Measurements from ENCODE around the gene KLHDC8B.
"Not testable (repeated sequence)": the region's sequence is repeated elsewhere in the genome, so short reads cannot be mapped to it uniquely, and the experiment has no call there.

KLHDC8B gene

DNA sequence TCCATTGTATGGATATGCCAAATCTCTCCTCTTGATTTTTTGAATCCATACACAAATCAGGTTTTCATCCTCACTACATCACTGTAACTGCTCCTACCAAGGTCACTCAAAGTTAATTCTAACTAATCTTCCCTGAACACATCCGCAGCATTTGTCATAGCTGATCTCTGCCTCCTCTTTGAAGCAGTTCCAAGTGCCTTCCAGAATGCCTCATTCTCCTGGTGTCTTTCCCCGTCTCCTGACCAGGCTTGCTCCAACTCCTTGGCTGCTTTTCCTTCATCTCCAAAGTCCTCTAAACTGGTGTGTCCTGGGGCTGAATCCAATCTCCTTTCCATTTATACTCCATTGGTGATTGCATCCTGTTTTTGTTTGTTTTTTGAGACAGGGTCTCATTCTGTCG, 26.8 kb downstream of the KLHDC8B start:
- no peak for DNase-seq

DNA sequence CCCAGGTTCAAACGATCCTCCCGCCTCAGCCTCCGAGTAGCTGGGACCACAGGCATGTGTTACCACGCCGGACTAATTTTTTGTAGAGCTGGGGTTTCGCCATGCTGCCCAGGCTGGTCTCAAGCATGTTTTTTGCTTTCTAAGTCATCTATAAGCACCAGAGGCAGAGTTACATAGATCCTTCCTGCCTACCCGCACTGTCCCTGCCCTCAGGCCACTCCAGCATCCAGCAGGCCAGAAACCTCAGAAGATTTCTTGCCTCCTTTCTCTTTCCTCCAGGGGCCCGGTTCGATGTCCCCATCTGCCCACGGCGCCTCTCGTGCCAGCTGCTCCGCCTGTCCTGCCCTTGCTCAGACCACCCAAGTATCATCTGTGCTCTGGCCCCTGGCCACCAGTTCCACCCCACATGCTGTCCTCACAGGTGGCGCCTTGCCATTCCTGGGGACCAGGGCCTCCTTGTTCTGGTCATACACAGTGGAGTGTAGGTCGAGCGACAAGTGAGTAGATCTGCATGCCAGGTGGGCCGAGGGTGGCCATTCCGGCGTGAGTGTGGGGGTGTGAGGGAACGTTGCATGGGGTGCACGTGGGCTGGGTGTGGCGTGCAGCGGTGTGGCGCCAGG, 27.3 kb downstream of the KLHDC8B start:
- no peak for DNase-seq

DNA sequence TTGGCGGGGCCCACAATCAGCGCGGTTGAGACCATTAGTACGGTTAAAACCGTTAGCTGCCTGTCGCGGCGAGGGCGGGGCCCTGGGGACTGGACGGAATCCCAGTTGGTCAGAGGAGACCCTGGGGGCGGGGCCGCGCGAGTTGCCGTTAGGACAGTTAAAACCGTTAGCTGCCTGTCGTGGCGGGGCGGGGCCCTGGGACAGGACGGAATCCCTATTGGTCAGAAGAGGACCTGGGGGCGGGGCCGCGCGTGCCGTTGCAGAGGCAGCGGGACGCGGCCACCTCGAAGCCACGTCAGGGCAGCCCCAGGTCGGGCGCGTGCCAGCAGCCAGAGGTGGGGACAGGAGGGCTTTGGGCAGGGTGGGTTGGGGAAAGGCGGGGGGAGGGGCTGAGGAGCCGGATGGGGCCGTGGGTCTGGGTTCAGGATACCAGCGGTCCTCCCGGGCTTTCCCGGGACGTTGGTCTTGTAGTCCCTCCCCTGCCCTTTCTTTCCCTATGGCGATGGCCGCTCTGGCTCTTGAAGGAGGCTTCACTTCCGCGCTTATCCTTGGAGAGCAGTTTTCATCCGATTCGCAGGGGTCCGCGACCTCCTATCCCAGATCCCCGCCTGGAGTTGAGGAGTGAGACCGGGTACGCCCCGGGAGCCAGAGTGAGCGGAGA, 28.0 kb downstream of the KLHDC8B start:
- DNase-seq: no peak

DNA sequence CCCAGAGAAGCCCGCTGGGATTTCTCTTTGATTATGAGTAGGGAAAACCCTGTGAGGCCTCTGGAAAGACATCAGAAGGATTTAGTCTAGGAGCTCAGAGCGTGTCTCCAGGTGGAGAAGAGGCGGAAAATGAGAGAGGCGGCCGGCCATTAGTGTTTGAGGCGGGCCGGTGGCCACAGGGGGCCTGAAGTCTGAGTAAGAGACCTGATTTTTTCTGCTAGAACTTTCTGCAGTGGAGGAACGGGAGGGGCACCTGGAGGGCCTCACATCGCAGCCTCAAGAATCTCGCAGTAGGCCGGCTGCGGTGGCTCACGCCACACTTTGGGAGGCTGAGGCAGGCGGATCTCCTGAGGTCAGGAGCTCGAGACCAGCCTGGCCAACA, 28.5 kb downstream of the KLHDC8B start:
- DNase-seq: no peak

DNA sequence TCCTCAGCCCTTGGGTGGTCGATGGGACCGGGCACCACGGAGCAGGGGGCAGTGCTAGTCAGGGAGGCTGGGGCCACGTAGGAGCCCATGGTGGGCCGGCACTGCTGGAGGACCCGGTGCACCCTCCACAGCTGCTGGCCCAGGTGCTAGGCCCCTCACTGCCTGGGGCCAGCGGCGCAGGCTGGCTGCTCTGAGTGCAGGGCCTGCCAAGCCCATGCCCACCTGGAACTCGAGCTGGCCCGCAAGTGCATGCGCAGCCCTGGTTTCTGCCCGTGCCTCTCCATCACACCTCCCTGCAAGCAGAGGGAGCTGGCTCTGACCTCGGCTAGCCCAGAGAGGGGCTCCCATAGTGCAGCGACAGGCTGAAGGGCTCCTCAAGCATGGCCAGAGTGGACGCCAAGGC, 42.1 kb downstream of the KLHDC8B start:
- no peak for DNase-seq

DNA sequence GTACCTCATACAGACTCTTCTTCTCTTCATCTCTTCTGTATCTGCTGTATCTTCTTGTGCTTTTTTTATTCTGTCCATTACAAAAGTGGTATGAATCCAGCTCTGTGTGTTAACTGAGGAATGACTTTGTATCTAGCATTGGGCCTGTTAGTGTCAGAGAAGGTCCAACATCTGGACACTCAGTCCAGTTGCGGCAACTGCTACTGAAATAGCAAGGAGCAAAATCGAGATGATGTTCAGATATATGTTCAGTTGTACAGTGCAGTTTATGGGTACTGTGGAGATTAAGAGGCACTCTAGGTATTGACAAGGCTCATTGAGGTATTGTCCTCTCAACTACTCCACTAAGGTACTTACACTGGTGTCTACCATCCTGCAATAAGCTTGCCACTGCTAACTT, 42.6 kb downstream of the KLHDC8B start:
- no peak for DNase-seq

DNA sequence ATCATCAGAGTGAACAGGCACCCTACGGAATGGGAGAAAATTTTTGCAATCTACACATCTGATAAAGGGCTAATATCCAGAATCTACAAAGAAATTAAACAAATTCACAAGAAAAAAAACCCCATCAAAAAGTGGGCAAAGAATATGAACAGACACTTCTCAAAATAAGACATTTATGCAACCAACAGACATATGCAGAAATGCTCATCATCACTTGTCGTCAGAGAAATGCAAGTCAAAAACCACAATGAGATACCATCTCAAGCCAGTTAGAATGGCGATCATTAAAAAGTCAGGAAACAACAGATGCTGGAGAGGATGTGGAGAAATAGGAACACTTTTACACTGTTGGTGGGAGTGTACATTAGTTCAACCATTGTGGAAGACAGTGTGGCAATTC, 45.3 kb downstream of the KLHDC8B start:
- not testable (repeated sequence) for DNase-seq

DNA sequence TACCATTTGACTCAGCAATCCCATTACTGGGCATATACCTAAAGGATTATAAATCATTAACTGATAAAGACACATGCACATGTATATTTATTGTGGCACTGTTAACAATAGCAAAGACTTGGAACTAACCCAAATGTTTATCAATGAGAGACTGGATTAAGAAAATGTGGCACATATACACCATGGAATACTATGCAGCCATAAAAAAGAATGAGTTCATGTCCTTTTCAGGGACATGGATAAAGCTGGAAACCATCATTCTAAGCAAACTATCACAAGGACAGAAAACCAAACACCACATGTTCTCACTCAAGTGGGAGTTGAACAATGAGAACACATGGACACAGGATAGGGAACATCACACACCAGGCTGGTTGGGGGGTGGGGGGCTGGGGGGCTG, 45.7 kb downstream of the KLHDC8B start:
- DNase-seq: not testable (repeated sequence)

DNA sequence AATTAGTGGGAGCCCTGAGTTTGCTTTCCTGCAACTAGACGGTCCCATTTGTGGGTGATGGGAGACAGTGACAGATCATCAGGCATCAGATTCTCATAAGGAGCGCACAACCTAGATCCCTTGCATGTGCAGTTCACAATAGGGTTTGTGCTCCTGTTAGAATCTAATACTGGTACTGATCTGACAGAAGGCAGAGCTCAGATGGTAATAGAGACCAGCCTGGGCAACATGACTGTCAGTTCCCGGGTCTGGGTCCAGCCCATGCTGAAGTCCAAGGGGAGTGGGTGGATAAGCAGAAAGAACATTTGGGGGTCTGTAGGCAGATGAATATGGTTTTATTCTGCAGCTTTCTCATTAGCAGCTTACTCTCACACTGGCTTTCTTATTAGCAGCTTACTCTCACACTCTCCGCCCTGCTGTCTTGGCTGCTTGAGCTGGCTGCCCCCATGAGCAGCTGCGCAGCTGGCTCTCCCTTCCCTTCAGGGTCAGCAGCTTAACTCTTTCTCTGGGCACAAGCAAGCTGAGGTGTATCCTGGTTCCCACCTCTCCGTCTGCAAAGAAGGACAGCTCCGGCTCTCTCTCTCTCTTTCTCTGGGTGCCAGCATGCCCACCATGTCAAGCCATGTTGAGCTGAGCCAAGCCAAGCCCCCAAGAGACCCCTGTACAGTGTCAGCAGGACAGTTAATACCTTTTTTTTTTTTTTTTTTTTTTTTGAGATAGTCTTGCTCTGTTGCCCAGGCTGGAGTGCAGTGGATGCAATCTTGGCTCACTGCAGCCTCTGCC, 46.5 kb downstream of the KLHDC8B start:
- DNase-seq: no peak

DNA sequence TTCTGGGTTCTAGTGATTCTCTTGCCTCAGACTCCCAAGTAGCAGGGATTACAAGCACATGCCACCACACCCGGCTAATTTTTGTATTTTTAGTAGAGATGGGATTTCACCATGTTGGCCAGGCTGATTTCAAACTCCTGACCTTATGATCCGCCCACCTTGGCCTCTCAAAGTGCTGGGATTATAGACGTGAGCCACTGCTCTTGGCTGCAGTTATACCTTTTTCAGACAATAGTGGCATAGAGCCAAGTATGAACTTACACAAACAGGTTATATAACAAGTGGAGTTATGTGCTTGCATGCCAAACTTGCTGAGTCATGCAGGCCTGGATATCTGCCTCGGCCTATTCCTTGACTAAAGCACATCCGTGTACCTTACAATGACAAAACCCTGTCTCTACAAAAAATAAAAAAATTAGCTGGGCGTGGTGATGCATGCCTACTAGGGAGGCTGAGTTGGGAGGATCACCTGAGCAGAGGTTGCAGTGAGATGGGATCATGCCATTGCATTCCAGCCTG, 47.1 kb downstream of the KLHDC8B start:
- DNase-seq: not testable (repeated sequence)

DNA sequence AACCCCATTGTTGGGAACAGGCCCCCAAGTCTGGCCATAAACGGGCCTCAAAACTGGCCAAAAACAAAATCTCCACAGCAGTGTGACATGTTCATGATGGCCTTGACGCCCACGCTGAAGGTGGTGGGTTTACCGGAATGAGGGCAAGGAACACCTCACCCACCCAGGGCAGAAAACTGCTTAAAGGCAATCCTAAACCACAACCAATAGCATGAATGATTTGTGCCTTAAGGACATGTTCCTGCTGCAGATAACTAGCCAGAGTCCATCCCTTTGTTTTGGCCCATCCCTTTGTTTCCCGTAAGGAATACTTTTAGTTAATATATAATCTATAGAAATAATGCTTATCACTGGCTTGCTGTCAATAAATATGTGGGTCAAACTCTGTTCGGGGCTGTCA, 47.7 kb downstream of the KLHDC8B start:
- no peak for DNase-seq

DNA sequence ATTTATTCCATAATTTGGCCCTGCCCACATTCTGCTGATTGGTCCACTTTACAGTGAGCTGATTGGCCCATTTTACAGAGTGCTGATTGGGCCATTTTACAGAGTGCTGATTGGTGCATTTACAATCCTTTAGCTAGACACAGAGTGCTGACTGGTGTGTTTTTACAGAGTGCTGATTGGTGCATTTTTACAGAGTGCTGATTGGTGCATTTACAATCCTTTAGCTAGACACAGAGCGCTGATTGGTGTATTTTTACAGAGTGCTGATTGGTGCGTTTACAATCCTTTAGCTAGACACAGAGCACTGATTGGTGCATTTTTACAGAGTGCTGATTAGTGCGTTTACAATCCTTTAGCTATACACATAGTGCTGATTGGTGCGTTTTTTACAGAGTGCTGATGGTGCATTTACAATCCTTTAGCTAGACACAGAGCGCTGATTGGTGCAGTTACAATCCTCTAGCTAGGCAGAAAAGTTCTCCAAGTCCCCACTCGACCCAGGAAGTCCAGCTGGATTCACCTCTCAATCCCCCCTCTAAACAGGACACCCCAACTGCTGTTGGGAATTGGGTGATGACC, 49.7 kb downstream of the KLHDC8B start:
- not testable (repeated sequence) for DNase-seq

DNA sequence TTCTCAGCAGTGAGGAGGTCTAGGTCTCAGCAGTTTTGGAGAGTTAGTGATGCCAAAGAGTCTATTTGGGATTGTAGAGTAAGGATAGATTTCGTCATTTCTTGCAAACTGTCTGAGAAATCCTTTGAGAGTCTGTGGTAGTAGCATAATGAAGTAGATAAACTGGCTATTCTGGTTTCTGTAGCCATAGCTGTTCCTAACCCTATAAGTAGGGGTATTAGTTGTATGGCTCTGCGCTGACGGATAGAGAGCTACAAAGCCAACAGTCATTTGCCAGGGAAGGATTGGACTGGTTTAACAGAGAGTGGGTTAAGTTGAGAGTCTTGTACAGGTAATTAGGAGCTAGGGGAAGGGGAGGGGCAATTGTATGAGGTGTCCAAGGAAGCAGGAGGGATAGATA, 50.6 kb downstream of the KLHDC8B start:
- no peak for DNase-seq
